ENCODE results near the gene PIP5KL1.

The PIP5KL1 gene

DNA sequence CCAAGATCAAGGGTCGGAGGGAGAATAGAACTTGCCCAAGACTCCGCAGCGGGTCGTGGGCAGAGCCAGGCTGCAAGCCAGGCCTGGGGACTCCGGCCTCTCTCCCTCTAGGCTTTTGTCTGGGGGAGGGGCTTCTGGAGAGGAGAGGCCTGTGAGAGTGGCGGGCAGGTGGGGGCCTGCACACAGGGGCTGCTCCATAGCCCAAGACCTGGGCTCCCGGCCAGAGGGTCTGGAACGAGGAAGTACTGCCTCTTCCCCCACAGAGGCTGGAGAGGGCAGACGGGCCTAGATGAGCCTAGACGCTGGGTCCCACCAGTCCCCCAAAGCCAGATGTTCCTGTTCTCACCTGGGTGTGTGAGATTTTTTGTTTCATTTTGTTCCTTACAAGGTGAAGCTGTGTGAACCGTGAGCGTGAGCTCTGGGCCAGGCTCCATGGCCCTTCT, 26.0 kb downstream of the PIP5KL1 start:
- no peaks in the 10 kb centered on the region for H3K9me3 ChIP-seq (ENCODE audit: control insufficient read depth, low read length)
- peaks cover 13% of the 10 kb centered on the region for H3K4me1 ChIP-seq (ENCODE audit: control insufficient read depth, insufficient read depth, low read length)
- 78 to 80% methylated on average over 11 to 12 of the region's 12 CpGs for WGBS, 2 experiments
- H3K4me3 ChIP-seq (ENCODE audit: insufficient read depth, low read depth, low read length), result no peak overlapping the region
- no peak overlapping the region for H3K27ac ChIP-seq (ENCODE audit: insufficient read depth, low read depth, low read length, poor library complexity, severe bottlenecking)
- H3K36me3 ChIP-seq (ENCODE audit: control insufficient read depth, insufficient read depth, low read length), result no peaks in the 10 kb centered on the region
- no peaks in the 10 kb centered on the region for H3K27me3 ChIP-seq (ENCODE audit: control insufficient read depth, insufficient read depth, low read length, poor library complexity, severe bottlenecking)

DNA sequence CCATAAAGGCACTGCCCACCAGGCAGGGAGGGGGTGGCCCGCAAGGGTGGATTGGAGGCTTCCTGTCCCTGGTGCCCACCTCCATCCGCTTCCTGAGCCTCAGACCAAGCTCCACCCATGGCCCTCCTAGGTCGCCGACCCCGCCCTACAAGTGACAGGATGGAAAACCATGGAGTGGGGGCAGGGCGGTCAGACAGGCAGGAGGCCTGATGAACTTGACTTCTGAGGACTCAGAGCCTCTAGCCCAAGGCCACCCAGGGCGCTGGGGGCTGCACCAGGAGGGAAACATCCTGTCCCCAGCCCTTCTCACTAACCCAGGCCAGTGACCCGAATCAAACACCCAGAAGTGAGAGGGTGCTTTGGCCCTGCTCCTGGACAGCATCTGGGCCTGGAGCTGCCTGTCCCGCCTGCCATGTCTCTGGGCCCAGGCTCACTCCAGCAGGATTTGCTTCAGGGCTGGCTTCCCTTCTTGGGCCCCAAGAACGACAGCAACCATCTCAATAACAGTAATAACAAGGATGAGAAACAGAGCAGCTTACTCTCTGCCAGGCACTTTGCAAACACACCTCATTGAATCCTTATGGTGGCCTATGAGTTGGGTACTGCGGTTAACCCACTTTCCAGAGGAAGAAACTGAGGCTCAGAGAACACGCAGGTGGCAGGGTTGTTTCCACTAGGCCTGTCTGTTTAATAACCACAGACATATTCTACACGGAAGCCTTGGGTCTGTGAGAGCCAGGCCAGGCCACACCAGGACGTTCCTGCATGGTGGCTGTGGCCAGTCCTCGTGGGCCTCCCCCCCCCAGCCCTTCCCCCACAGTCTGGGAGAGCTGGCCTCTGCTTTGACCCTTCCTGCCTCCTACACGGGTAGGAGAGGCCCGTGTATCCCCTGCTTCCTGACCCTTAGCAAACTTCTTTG, 26.8 kb downstream of the PIP5KL1 start:
- 60 to 63% methylated on average over 17 of the region's 17 CpGs for WGBS, 2 experiments
- Histone ChIP-seq H3K27ac (ENCODE audit: insufficient read depth, low read depth, low read length, poor library complexity, severe bottlenecking) (no peak overlapping the region), H3K9me3 (ENCODE audit: control insufficient read depth, low read length) (no peaks in the 10 kb centered on the region), H3K36me3 (ENCODE audit: control insufficient read depth, insufficient read depth, low read length) (no peaks in the 10 kb centered on the region), H3K27me3 (ENCODE audit: control insufficient read depth, insufficient read depth, low read length, poor library complexity, severe bottlenecking) (no peaks in the 10 kb centered on the region), H3K4me1 (ENCODE audit: control insufficient read depth, insufficient read depth, low read length) (peaks cover 13% of the 10 kb centered on the region), H3K4me3 (ENCODE audit: insufficient read depth, low read depth, low read length) (no peak overlapping the region)

DNA sequence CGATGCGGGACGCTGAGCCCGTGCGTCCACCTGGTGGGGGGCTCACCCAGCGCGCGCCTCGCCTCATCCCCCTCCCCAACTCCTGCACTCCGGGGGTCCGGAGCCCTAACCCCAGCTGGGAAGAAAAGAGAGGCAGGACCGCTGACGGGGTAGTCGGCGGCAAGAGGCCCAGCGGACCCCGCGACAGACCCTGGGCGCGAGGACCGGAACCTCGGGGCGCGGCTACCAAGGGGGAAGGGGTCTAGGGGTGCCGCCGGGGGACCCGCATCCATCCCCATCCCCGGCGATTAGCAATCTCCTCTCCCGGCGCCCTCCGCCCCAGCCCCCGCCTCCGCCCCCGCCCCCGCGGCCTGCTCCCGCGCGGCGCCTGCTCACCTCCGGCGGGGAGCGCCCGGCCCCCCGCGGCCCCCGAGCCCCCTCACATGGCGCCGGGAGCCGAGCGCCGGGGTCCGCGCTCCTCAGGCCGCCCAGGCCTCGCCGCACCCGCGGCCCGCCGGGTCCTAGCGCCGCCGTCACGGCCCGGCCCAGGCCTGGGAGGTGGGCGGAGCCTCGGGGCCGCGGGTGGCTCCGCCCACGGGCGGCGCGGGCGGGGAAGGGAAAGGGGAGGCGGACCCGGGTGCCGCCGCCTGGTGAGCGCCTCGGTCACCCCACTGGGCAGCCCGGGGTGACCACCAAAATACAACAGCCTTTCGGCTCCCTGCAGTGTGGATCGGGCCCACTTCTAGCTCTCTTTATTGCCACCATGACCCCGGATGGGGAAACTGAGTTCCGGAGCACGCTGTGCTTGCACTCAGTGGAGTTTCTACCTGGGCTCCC, 31.2 kb downstream of the PIP5KL1 start, which contains the start of gene ST6GALNAC6:
TSS of gene ST6GALNAC6 (minus strand) at position 476 of the 816 bp plus-strand sequence. CDS start 1,622 bp downstream, outside the sequence.
- Histone ChIP-seq H3K27ac (ENCODE audit: insufficient read depth, low read depth, low read length, poor library complexity, severe bottlenecking) (no peak within 1 kb of the TSS), H3K27me3 (ENCODE audit: control insufficient read depth, insufficient read depth, low read length, poor library complexity, severe bottlenecking) (no peaks in the 10 kb centered on the region), H3K4me1 (ENCODE audit: control insufficient read depth, insufficient read depth, low read length) (peaks cover 21% of the 10 kb centered on the region), H3K4me3 (ENCODE audit: insufficient read depth, low read depth, low read length) (peak within 1 kb of the TSS; percentile 84), H3K36me3 (ENCODE audit: control insufficient read depth, insufficient read depth, low read length) (peaks cover 17% of the 10 kb centered on the region), H3K9me3 (ENCODE audit: control insufficient read depth, low read length) (no peaks in the 10 kb centered on the region)
- 2% methylated on average over 88 to 89 of the region's 89 CpGs for WGBS, 2 experiments

DNA sequence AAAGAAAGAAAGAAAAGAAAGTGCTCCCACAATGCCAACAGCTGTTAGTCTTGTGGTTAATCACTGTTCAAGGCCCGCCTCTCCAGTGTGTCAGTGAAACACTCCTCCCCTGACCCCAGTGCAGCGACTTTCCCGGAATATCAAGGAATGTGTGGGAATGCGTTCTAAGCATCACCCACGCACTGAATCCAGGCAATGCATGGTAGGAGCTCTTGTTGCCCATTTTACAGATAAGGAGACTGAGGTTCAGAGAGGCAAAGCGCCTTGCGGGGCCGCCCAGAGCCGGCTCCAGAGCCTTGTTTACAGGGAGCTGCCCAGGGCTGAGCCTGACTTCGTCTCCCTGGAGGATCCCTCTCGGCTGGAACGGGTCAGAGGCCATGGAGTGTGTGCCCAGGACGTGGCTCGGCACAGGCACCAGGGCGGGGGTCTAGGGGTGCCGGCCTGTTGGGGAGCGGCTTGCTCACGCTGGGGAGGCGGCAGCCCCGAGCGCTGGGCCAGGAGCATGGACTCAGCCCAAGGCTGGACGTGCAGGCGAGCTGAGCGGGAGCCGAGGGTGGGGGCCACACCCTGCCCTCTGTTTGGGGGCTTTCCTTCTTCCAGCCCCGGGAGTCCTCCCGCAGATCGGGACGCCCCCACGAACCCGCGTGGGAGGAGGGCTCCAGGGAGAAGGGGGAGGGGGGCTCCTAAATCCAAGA, 32.0 kb downstream of the PIP5KL1 start:
- H3K36me3 ChIP-seq (ENCODE audit: control insufficient read depth, insufficient read depth, low read length), result peaks cover 25% of the 10 kb centered on the region
- H3K4me3 ChIP-seq (ENCODE audit: insufficient read depth, low read depth, low read length), result peak overlapping the region; percentile 84
- no peak overlapping the region for H3K27ac ChIP-seq (ENCODE audit: insufficient read depth, low read depth, low read length, poor library complexity, severe bottlenecking)
- no peaks in the 10 kb centered on the region for H3K27me3 ChIP-seq (ENCODE audit: control insufficient read depth, insufficient read depth, low read length, poor library complexity, severe bottlenecking)
- WGBS, 2 experiments, result 22 to 23% methylated on average over 32 of the region's 32 CpGs
- peaks cover 14% of the 10 kb centered on the region for H3K4me1 ChIP-seq (ENCODE audit: control insufficient read depth, insufficient read depth, low read length)
- no peaks in the 10 kb centered on the region for H3K9me3 ChIP-seq (ENCODE audit: control insufficient read depth, low read length)

DNA sequence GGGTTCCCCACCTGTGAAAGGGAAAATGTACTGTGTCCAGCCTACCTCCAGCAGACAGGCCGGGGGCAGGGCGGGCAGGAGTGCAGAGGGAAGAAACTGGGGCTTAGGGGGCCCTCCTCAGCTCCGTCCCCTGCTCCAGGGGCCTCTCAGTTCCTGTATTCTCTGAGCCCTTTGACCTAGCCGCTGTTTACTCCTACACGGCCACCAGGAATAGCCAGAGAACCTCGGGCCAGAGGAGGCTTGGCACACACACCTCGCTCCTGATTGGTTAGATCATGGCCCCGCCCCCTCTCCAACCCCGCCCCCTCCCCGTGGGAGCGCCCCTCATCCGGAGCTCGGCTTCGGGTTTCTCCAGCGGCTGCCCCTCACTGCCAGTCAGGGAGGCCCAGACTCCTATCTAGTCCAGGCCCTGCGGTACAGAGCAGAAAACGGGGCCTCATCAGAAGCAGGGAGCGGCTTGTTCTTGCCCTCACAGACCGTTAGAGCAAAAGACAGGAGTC, 33.3 kb downstream of the PIP5KL1 start:
- Histone ChIP-seq H3K4me1 (ENCODE audit: control insufficient read depth, insufficient read depth, low read length) (peaks cover 14% of the 10 kb centered on the region), H3K9me3 (ENCODE audit: control insufficient read depth, low read length) (no peaks in the 10 kb centered on the region), H3K36me3 (ENCODE audit: control insufficient read depth, insufficient read depth, low read length) (peaks cover 35% of the 10 kb centered on the region), H3K4me3 (ENCODE audit: insufficient read depth, low read depth, low read length) (peak overlapping the region; percentile 29), H3K27ac (ENCODE audit: insufficient read depth, low read depth, low read length, poor library complexity, severe bottlenecking) (peak overlapping the region; percentile 76), H3K27me3 (ENCODE audit: control insufficient read depth, insufficient read depth, low read length, poor library complexity, severe bottlenecking) (no peaks in the 10 kb centered on the region)
- WGBS, 2 experiments, result 4 to 6% methylated on average over 19 of the region's 19 CpGs

DNA sequence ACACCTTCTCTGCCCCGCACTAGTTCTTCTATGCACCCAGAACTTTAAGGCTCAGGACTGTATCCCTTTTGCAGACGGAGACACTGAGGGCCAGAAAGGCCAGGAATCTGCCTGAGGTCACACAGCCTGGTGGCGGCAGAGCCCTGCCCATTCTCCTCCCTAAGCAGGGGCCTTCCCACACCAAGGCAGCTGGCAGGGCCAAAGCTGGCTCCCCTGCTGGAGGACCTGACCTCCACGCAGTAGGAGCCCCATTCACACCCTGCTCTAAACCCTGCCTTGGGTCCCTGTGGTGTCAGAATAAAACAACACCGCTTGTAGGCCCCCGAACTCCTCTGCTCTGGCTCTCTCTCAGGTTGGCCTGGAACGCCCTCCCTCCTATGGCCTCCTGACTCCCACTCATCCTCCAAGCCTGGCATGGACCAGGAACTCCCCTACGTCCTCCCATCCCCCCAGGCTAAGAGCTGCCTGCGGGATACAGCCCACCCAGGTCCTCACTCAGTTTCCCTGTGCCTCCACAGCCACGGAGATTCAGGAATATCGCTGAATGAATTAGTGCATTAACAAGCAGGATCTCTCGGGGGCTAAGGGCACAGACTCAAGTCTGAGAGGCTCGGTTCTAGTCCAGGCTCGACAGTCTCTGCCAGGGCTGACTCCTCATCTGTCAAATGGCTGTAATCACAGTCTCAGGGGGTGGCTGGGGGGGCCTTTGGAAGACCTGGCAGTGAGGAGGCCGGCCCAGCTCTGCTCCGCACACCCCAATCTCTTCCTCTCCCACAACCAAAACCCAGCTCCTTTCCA, 34.0 kb downstream of the PIP5KL1 start:
- Histone ChIP-seq H3K4me1 (ENCODE audit: control insufficient read depth, insufficient read depth, low read length) (peaks cover 14% of the 10 kb centered on the region), H3K27me3 (ENCODE audit: control insufficient read depth, insufficient read depth, low read length, poor library complexity, severe bottlenecking) (no peaks in the 10 kb centered on the region), H3K36me3 (ENCODE audit: control insufficient read depth, insufficient read depth, low read length) (peaks cover 35% of the 10 kb centered on the region), H3K9me3 (ENCODE audit: control insufficient read depth, low read length) (no peaks in the 10 kb centered on the region), H3K4me3 (ENCODE audit: insufficient read depth, low read depth, low read length) (peak overlapping the region; percentile 29), H3K27ac (ENCODE audit: insufficient read depth, low read depth, low read length, poor library complexity, severe bottlenecking) (peak overlapping the region; percentile 4)
- 71% methylated on average over 16 of the region's 16 CpGs for WGBS, 2 experiments

DNA sequence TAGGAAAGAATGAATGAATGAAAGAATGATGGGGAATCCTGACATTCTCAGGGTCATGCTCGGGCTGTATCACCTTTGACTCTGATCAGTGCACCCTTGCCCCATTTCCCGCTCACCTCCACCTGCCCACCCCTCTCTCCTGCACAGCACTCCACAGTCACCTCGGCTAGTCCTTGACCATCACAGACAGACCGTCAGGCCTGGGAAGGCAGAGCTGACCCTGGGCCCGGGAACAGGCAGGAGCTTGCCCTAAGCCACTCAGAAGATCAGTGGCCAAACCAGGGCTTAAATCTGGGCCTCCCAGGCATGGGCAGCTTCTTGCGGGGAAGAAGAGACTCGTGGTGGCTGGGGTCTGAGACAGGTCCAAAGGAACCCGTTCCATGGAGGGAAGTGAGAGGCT, 34.8 kb downstream of the PIP5KL1 start:
- Histone ChIP-seq H3K36me3 (ENCODE audit: control insufficient read depth, insufficient read depth, low read length) (peaks cover 39% of the 10 kb centered on the region), H3K27ac (ENCODE audit: insufficient read depth, low read depth, low read length, poor library complexity, severe bottlenecking) (no peak overlapping the region), H3K9me3 (ENCODE audit: control insufficient read depth, low read length) (no peaks in the 10 kb centered on the region), H3K27me3 (ENCODE audit: control insufficient read depth, insufficient read depth, low read length, poor library complexity, severe bottlenecking) (no peaks in the 10 kb centered on the region), H3K4me1 (ENCODE audit: control insufficient read depth, insufficient read depth, low read length) (peaks cover 14% of the 10 kb centered on the region), H3K4me3 (ENCODE audit: insufficient read depth, low read depth, low read length) (no peak overlapping the region)
- WGBS, 2 experiments, result 95% methylated on average over 8 of the region's 8 CpGs

DNA sequence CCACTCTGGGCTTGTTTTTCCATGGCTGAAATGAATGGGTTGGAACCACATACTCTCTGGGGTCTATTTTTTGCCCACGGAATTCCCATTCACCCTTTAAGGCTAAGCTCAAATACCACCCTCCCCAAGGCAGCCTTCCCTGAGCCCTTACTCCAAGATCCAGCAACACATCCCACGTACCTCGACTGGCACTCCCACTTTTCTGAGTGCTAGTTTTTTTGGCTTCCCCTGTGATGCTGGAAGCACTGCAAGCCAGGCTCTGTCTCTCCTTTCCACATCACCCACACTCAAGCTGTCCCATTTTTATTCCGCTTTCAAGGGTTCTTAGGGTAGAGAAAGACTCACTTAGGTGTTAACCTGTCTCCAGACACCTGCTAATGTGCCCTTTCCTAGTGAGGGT, 37.2 kb downstream of the PIP5KL1 start:
- Histone ChIP-seq H3K4me1 (ENCODE audit: control insufficient read depth, insufficient read depth, low read length) (peaks cover 14% of the 10 kb centered on the region), H3K9me3 (ENCODE audit: control insufficient read depth, low read length) (no peaks in the 10 kb centered on the region), H3K4me3 (ENCODE audit: insufficient read depth, low read depth, low read length) (no peak overlapping the region), H3K27ac (ENCODE audit: insufficient read depth, low read depth, low read length, poor library complexity, severe bottlenecking) (no peak overlapping the region), H3K27me3 (ENCODE audit: control insufficient read depth, insufficient read depth, low read length, poor library complexity, severe bottlenecking) (no peaks in the 10 kb centered on the region), H3K36me3 (ENCODE audit: control insufficient read depth, insufficient read depth, low read length) (peaks cover 50% of the 10 kb centered on the region)
- 91 to 92% methylated on average over 4 of the region's 4 CpGs for WGBS, 2 experiments

DNA sequence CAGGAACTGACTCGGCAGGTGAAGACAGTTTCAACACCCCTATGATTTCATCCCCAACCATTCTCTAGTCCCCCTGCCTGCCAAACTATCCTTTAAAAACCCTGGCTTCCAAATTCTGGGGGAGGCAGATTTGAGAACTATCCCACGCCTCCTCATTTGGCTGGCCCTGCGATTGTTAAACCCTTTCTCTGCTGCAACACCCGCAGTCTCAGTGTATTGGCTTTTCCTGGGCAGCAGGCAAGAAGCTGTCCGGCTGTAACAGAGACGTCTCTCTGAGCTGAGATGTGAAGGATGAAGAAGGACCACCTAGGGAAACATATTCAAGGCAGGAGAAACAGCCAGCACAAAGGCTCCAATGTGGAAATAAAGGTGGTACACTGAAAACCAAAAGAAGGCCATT, 37.7 kb downstream of the PIP5KL1 start:
- Histone ChIP-seq H3K4me1 (ENCODE audit: control insufficient read depth, insufficient read depth, low read length) (peaks cover 13% of the 10 kb centered on the region), H3K27ac (ENCODE audit: insufficient read depth, low read depth, low read length, poor library complexity, severe bottlenecking) (no peak overlapping the region), H3K4me3 (ENCODE audit: insufficient read depth, low read depth, low read length) (no peak overlapping the region), H3K36me3 (ENCODE audit: control insufficient read depth, insufficient read depth, low read length) (peaks cover 52% of the 10 kb centered on the region), H3K27me3 (ENCODE audit: control insufficient read depth, insufficient read depth, low read length, poor library complexity, severe bottlenecking) (no peaks in the 10 kb centered on the region), H3K9me3 (ENCODE audit: control insufficient read depth, low read length) (no peaks in the 10 kb centered on the region)
- WGBS, 2 experiments, result 94 to 95% methylated on average over 6 of the region's 6 CpGs
